Inflammatory macrophage (primary cell): ENCODE results near the gene ANKRD33.

Source experiments
- DNase-seq, 2 donors: peaks; one replicate each; pipeline ENCODE4 v3.0.0-alpha.2; 2020 to 2022

Gene ANKRD33

DNA sequence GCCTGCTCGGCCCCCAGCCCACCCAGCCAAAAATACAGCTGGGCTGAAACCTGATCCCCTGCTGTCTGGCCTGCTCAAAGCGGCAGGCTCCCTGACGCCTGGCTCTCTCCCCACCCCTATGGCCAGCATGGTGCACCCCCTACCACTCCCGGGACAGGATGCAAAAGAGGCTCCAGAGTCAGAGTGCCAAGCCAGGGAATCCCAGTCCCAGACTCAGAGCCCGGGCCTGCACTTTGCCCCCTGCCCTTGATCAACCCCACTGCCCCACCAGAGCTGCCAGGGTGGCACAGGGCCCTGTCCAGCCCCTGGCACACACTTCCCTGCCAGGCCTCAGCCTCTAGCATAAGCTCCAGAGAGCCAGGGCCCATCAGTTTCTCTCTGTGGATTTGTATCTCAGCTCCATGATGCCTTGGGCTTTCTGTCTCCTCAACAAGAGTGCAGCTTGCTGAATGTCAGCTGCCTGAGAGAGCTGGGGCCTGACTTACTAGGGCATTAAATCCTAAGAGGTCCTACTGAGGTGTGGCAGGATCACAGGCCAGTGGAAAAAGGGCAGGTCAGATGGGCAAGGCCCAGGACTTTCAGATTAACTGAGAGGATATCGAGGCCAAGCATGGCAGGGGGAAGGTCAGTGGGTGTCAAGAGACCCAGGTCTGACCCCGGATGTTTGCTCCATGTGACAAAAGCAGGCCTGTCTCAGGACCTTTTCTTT is 33.3 kb downstream of the ANKRD33 start:
- no peak for DNase-seq

DNA sequence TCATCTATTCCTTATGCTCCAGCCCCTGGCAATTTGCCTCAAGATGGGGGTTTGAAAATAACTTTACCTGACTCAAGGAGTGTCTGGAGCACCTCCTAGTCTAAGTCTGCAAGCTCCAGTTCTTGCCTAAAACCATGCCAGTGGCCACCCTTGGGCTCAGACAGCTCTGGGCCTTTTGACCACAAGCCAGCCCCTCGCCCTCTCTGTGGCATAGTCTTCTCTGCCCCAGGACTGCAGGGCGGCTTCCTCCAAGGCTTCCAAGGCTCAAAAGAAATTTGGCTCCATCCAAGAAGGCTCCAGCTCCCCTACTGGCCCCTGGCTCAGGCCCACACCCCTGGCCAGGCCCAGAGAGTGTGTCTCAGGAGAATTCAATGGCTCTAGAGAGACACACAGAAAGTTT is 34.2 kb downstream of the ANKRD33 start:
- DNase-seq: no peak

GRCh38 chr12:51922762-51923505 is 35.0 kb downstream of the ANKRD33 start:
- peak; percentile 91 to 95 for DNase-seq

- DNase-seq: peak in 1 of 2 donors; percentile 45
These were observed 35.8 kb downstream of the ANKRD33 start for GRCh38 chr12:51923506-51924365.

- DNase-seq: no peak
These were observed 36.8 kb downstream of the ANKRD33 start for GRCh38 chr12:51924551-51925319.

GRCh38 chr12:51925346-51926063 is 37.6 kb downstream of the ANKRD33 start:
- DNase-seq: no peak

DNA sequence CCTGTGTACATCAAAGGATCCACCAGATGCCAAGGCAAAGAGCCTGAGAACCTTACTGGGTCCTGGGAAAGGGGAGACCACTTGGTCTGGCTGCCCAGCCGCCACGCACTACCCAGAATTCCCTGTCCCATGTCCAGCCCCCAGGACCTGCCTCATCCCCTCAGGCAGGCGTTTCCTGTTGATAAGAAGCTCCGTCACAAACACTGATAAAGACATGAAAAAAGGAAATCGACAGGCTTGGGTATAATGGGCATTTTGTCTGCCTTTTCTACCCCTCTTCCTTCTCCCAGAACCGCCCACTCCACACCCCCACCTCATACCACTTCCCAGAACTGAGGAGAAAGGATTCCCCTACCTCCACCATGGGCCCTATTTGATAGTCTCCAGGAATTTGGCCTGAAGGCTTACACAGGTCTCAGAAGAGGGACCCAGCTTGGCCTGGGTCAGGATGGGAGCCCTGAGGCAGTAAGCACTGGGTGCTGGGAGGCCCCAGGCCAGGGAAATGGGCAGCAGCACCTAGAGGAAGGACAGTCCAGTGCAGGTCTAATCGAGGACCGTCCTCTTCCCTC is 38.2 kb downstream of the ANKRD33 start:
- DNase-seq: no peak

DNA sequence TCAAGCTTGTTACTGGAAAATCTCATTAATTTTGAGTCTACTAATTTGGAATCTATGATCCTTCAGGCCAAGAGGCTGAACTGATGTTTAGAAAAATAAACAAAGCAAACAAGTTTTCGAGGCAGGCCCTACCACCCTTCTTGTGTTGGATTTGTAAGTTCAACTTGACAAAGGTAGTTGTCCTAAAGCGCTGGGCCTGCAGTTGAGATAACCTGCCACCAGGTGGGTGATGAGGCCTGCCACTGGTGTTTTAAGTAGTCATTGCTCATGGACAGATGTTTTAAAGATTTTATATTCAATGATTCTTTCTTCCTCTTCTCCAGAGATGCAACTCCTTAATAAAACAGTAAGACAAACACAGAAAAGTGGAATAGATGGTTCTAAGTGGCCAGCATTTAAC is 38.8 kb downstream of the ANKRD33 start:
- DNase-seq: peak; percentile 47 to 52

GRCh38 chr12:51932218-51933076 is 44.5 kb downstream of the ANKRD33 start:
- DNase-seq: no peak

DNA sequence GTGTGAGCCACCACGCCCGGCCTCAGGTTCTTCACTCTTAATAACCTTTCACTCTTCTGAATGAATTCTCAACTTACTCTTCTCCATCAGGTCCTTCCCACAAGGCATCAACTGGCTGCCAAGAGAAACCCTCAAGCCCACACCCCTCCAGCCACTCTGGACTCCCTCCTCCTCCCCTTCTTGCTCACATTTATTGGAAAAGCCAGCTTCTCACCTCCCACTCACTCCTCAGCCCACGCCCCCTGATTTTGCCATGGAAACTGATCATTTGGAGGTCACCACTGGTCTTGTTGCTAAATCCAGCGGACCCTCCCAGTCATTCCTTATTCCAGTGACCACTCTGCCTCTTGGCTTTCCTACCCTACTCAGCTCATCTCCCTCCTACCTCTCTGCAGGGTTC is 46.2 kb downstream of the ANKRD33 start:
- DNase-seq: no peak

- DNase-seq: no peak
These were observed 50.0 kb downstream of the ANKRD33 start for GRCh38 chr12:51937926-51938325.

DNA sequence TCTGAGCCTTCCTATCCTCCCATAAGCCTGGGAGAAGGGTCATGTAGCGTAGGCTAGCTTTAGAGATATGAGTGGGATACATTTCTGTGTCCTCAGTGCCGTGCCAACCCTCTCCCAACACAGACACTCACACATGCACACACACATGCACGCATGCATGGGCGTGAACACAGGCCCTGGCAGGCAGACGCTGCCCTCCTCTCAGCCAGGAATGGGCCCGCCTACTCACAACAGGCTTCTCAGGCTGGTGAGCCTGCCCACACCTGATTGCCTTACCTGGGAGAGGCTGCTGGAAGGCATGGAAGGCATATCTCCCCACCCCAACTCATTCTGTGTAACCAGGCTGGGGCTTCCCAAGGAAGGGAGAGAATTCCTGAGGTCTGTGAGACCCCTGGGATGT is 50.8 kb downstream of the ANKRD33 start:
- DNase-seq: no peak

GRCh38 chr12:51941011-51941581 is 53.2 kb downstream of the ANKRD33 start:
- DNase-seq: no peak
